T-helper 2 cell (primary cell): ENCODE measurements around the gene FOXK2.

Source experiments
- DNase-seq, 5 experiments: peaks; one replicate each; pipeline versions ENCODE4 v3.0.0 to v3.0.0-alpha.2; 2012 to 2022

FOXK2 gene

GRCh38 chr17:82645516-82645915 lies 126.0 kb downstream of the FOXK2 start:
- DNase-seq: no peak

GRCh38 chr17:82647593-82648164 lies 128.1 kb downstream of the FOXK2 start:
- peak; percentile 20 to 51 (median 41) for DNase-seq

GRCh38 chr17:82648165-82648668 lies 128.7 kb downstream of the FOXK2 start, which contains the start of gene WDR45B:
Gene WDR45B, minus strand, starts transcription at chr17:82648444. Its CDS starts 104 bp downstream, at chr17:82648340.
- DNase-seq: peak; percentile 70 to 97 (median 84)

GRCh38 chr17:82648742-82649331 lies 129.3 kb downstream of the FOXK2 start:
- peak in 3 of 5 experiments; percentile 12 to 39 (median 33) for DNase-seq

- DNase-seq: no peak
Measured at GRCh38 chr17:82649501-82650261, 130.1 kb downstream of the FOXK2 start.

GRCh38 chr17:82650723-82651122 lies 131.2 kb downstream of the FOXK2 start:
- no peak for DNase-seq

- no peak for DNase-seq
Measured at GRCh38 chr17:82653651-82654528, 134.4 kb downstream of the FOXK2 start.
